B cell (primary cell): ENCODE results near the gene TIMP2. TPM values are rescaled to one million over a fixed set of nuclear protein-coding genes. Genes with fewer than 3 reads are reported as not detected.

Source experiments
- ATAC-seq: fragments of 200-7000 bp; cut with Tn5 transposase; one replicate; pipeline ENCODE4 v1.10.0; 2021; ENCODE audit warnings: low read depth, mild to moderate bottlenecking, moderate number of reproducible peaks, moderate library complexity
- CTCF ChIA-PET: fragments of 350-600 bp; sonication (Branson Sonifier 250); formaldehyde crosslinking; loops from one replicate; lab custom pipeline; 2021; ENCODE audit warnings: antibody characterized with exemption, inconsistent platforms; lab: Charles Lee
- POLR2A ChIA-PET: fragments of 350-600 bp; sonication (Branson Sonifier 250); formaldehyde crosslinking; loops from one replicate; lab custom pipeline; 2021; ENCODE audit warnings: antibody characterized with exemption; lab: Charles Lee
- DNase-seq: peaks from one replicate; pipeline ENCODE4 v3.0.0; 2013
- H2AFZ ChIP-seq: 2 replicates; pipeline ENCODE4 v1.6.1; 2012; ENCODE audit warnings: mild to moderate bottlenecking, low read depth, low read length; ENCODE audit not compliant: insufficient read depth, poor library complexity, severe bottlenecking
- H3K27ac ChIP-seq, 2 donors: 1 replicate in 1 of 2; 2 replicates in 1 of 2; pipeline ENCODE4 v1.5.1; 2012 to 2013; ENCODE audit warnings: low read length in 2 of 2, mild to moderate bottlenecking in 2 of 2, moderate library complexity in 1 of 2
- H3K27me3 ChIP-seq, 4 experiments: fragments of 200-600 bp in 1 of 4; sonication (generic) in 1 of 4; replicated peaks in 1 of 4; 1 replicate in 2 of 4; 2 replicates in 2 of 4; pipeline versions ENCODE4 v1.6.1 to v1.7.0; 2013 to 2016; ENCODE audit warnings: low read length in 3 of 4, mild to moderate bottlenecking in 2 of 4, mixed read lengths in 1 of 4, moderate library complexity in 1 of 4; ENCODE audit not compliant: insufficient read depth in 4 of 4, control insufficient read depth in 3 of 4; ENCODE audit errors: control extremely low read depth in 1 of 4
- H3K36me3 ChIP-seq, 2 experiments: replicated peaks in 1 of 2; 1 replicate in 1 of 2; 2 replicates in 1 of 2; pipeline versions ENCODE4 v1.6.1 to v1.7.1; 2013; ENCODE audit warnings: low read length in 1 of 2; ENCODE audit not compliant: insufficient read depth in 2 of 2, control insufficient read depth in 1 of 2; ENCODE audit errors: control extremely low read depth in 1 of 2, extremely low read depth in 1 of 2
- H3K4me1 ChIP-seq, 2 donors: fragments of 200-600 bp in 1 of 2; sonication (generic) in 1 of 2; 1 replicate in 1 of 2; 2 replicates in 1 of 2; pipeline versions ENCODE4 v1.5.1 to v1.6.1; 2013 to 2017; ENCODE audit warnings: low read length in 2 of 2; ENCODE audit not compliant: control insufficient read depth in 2 of 2, insufficient read depth in 2 of 2
- H3K4me2 ChIP-seq: replicated peaks from 2 replicates; pipeline ENCODE3; 2012; ENCODE audit warnings: mild to moderate bottlenecking, low read depth, low read length; ENCODE audit not compliant: poor library complexity, severe bottlenecking
- H3K4me3 ChIP-seq, 5 experiments: fragments of 200-600 bp in 1 of 5; sonication (generic) in 1 of 5; 1 replicate in 3 of 5; 2 replicates in 2 of 5; pipeline versions ENCODE4 v1.5.1 to v1.7.0; 2011 to 2016; ENCODE audit warnings: low read length in 4 of 5, mild to moderate bottlenecking in 4 of 5, low read depth in 2 of 5, control low read depth in 1 of 5, moderate library complexity in 1 of 5; ENCODE audit not compliant: insufficient read depth in 1 of 5; ENCODE audit errors: control extremely low read depth in 1 of 5, extremely low read depth in 1 of 5
- H3K79me2 ChIP-seq: fragments of 200-600 bp; sonication (generic); one replicate; pipeline ENCODE4 v1.6.0; 2016; ENCODE audit warnings: low read length; ENCODE audit not compliant: control insufficient read depth, insufficient read depth
- H3K9ac ChIP-seq: fragments of 200-600 bp; sonication (generic); 2 replicates; pipeline ENCODE4 v1.6.1; 2017; ENCODE audit warnings: mild to moderate bottlenecking, low read length, moderate library complexity
- H3K9me3 ChIP-seq, 3 donors: one replicate each; pipeline versions ENCODE4 v1.6.1 to v1.7.1; 2013; ENCODE audit warnings: low read length in 2 of 3; ENCODE audit not compliant: control insufficient read depth in 2 of 3, insufficient read depth in 1 of 3; ENCODE audit errors: control extremely low read depth in 1 of 3
- H4K20me1 ChIP-seq: 2 replicates; pipeline ENCODE4 v1.6.0; 2012; ENCODE audit warnings: mild to moderate bottlenecking, low read length; ENCODE audit not compliant: insufficient read depth, control insufficient read depth, poor library complexity, severe bottlenecking
- H3K27ac Mint-ChIP-seq: one replicate; pipeline ENCODE4 v1.8.0; 2021; ENCODE audit warnings: mixed read lengths
- H3K27me3 Mint-ChIP-seq: one replicate; pipeline ENCODE4 v1.8.0; 2021; ENCODE audit warnings: mixed read lengths
- H3K4me1 Mint-ChIP-seq: one replicate; pipeline ENCODE4 v1.8.0; 2021; ENCODE audit warnings: mixed read lengths
- H3K4me3 Mint-ChIP-seq: one replicate; pipeline ENCODE4 v1.8.0; 2021; ENCODE audit warnings: mixed read lengths
- H3K9me3 Mint-ChIP-seq: one replicate; pipeline ENCODE4 v1.8.0; 2022; ENCODE audit warnings: mixed read lengths; ENCODE audit not compliant: insufficient read depth
- EZH2 ChIP-seq: IDR thresholded peaks from 2 replicates; pipeline ENCODE4 v1.6.1; 2012; ENCODE audit warnings: borderline replicate concordance, low read depth, mild to moderate bottlenecking, moderate library complexity, low read length; ENCODE audit not compliant: insufficient read depth, poor library complexity, severe bottlenecking
- WGBS: methylation state at CpG from one replicate; pipeline ENCODE4 v1.1.5; 2013; ENCODE audit warnings: missing lambda C conversion rate; ENCODE audit not compliant: insufficient coverage; 5-methylcytosine and 5-hydroxymethylcytosine counted together
- intact Hi-C: fragments of 100-400 bp; cut with micrococcal nuclease; formaldehyde crosslinking; loops from one replicate; pipeline ENCODE4 v1.10.0; 2022
- polyA plus RNA-seq: library from polyadenylated mRNA; depleted of rRNA; stranded (reverse); fragments of >200 nt; gene quantifications from 2 replicates; pipeline ENCODE4 v1.2.3, GENCODE V29; 2012
- total RNA-seq, 2 donors: library from RNA; stranded (reverse); fragments of 120-200 nt in 1 of 2; gene quantifications; 1 replicate in 1 of 2; 2 replicates in 1 of 2; pipeline versions ENCODE4 v1.2.3 to v1.2.4, GENCODE V29; 2013 to 2022
- TF ChIP-seq, protein P1 (sequence below): fragments of 200-600 bp; IDR thresholded peaks from one replicate; pipeline ENCODE4 v1.8.0; 2022; ENCODE audit warnings: antibody characterized with exemption, mild to moderate bottlenecking

TIMP2 gene
- total and polyA plus RNA-seq, 2 donors (not counting 1 experiment from before 2014, with no cell fraction given): 4.8 to 10.0 TPM

DNA sequence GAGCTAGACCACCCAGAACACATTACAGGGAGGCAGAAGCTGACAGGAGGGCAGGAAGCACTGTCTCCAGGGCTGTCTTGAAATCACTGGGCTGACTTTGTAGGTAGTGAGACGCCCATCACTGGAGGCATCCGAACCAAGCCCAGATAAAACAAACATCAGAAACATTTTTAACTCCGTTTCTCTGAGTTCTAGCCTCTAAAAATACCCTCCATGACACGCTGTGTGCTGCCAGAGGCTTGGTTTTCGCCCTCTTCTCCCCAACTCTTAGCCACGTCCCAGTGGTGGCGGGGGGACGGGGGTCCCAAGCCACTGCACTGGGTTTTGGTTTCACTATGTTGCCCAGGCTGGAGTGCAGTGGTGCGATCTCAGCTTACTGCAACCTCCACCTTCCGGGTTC, 23.4 kb downstream of the TIMP2 start:
- no peak overlapping the region for H3K4me3 ChIP-seq
- H3K27me3 Mint-ChIP-seq: peaks cover 10% of the 10 kb centered on the region
- ATAC-seq: no peak
- H3K27me3 ChIP-seq: no peaks in the 10 kb centered on the region
- H3K9me3 ChIP-seq: no peaks in the 10 kb centered on the region
- no peak overlapping the region for H3K4me3 Mint-ChIP-seq
- ChIA-PET POLR2A (no interaction called here), CTCF (no interaction called here)
- no peak overlapping the region for H3K27ac Mint-ChIP-seq
- H3K9me3 Mint-ChIP-seq: no peaks in the 10 kb centered on the region
- H3K4me1 ChIP-seq: no peaks in the 10 kb centered on the region
- H3K27ac ChIP-seq: no peak overlapping the region
- peaks cover 4% of the 10 kb centered on the region for H3K79me2 ChIP-seq
- no peak overlapping the region for H3K4me2 ChIP-seq
- H3K4me1 Mint-ChIP-seq: no peaks in the 10 kb centered on the region
- H3K36me3 ChIP-seq: no peaks in the 10 kb centered on the region
- H2AFZ ChIP-seq: no peak overlapping the region
- H4K20me1 ChIP-seq: no peaks in the 10 kb centered on the region
- no peak for TF ChIP-seq EZH2
- TF ChIP-seq, protein P1, sequence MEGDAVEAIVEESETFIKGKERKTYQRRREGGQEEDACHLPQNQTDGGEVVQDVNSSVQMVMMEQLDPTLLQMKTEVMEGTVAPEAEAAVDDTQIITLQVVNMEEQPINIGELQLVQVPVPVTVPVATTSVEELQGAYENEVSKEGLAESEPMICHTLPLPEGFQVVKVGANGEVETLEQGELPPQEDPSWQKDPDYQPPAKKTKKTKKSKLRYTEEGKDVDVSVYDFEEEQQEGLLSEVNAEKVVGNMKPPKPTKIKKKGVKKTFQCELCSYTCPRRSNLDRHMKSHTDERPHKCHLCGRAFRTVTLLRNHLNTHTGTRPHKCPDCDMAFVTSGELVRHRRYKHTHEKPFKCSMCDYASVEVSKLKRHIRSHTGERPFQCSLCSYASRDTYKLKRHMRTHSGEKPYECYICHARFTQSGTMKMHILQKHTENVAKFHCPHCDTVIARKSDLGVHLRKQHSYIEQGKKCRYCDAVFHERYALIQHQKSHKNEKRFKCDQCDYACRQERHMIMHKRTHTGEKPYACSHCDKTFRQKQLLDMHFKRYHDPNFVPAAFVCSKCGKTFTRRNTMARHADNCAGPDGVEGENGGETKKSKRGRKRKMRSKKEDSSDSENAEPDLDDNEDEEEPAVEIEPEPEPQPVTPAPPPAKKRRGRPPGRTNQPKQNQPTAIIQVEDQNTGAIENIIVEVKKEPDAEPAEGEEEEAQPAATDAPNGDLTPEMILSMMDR: no peak
- H3K9ac ChIP-seq: no peak overlapping the region
- WGBS: 84% methylated on average over 7 of the region's 10 CpGs
- no peak for DNase-seq
- intact Hi-C loops: no loop called here

DNA sequence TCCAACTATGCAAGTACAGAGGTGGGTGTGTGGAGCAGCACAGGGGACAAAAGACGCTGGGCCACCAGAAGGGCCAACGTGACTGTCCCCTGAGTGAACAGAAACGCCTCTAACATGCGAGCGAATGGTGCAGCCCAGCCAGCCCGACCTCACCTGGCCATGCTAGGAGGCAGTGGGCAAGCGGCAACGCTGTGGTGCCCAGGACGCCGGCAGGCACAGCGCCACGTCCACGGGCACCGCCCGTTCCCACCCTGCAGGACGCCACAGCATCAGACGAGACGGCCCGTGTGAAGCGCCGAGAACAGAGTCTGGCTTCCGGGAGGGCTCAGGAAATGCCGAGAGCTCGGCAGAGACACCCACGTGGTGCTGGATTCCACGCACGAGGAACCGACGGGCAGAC, 24.4 kb downstream of the TIMP2 start:
- CTCF ChIA-PET: interaction anchor here (0.7 to 1.7 kb wide), 2 partner anchors 35 to 75 kb away, joined by 4 to 5 read pairs; no protein-coding TSS in a partner anchor
- Mint-ChIP-seq H3K9me3 (no peaks in the 10 kb centered on the region), H3K4me3 (no peak overlapping the region), H3K27ac (no peak overlapping the region), H3K4me1 (no peaks in the 10 kb centered on the region), H3K27me3 (peaks cover 10% of the 10 kb centered on the region)
- H4K20me1 ChIP-seq: no peaks in the 10 kb centered on the region
- peaks cover 4% of the 10 kb centered on the region for H3K79me2 ChIP-seq
- H3K27me3 ChIP-seq: no peaks in the 10 kb centered on the region
- no peaks in the 10 kb centered on the region for H3K36me3 ChIP-seq
- no peaks in the 10 kb centered on the region for H3K9me3 ChIP-seq
- no peak overlapping the region for H2AFZ ChIP-seq
- no peak for TF ChIP-seq EZH2
- TF ChIP-seq, protein P1: no peak
- POLR2A ChIA-PET: no interaction called here
- intact Hi-C loops: no loop called here
- H3K4me1 ChIP-seq: no peaks in the 10 kb centered on the region
- DNase-seq (no peak), ATAC-seq (no peak)
- no peak overlapping the region for H3K4me3 ChIP-seq
- 90% methylated on average over 29 of the region's 29 CpGs for WGBS
- no peak overlapping the region for H3K9ac ChIP-seq
- H3K4me2 ChIP-seq: no peak overlapping the region
- H3K27ac ChIP-seq: no peak overlapping the region
